ENCODE data around the gene TRAF1. TPM values are rescaled to one million over a fixed set of nuclear protein-coding genes. Genes with fewer than 3 reads are reported as not detected.

The TRAF1 gene
- total RNA-seq, 2 donors from 2014 or later: 3.6 to 8.2 TPM

- WGBS, 2 experiments (ENCODE audit: insufficient coverage in 1 of 2, insufficient read length in 1 of 2): 88 to 93% methylated on average over 2 to 5 of the region's 5 CpGs
- H3K27me3 ChIP-seq (ENCODE audit: control insufficient read depth, insufficient read depth, low read length, poor library complexity, severe bottlenecking): no peaks in the 10 kb centered on the region
- H3K4me3 ChIP-seq (ENCODE audit: low read length): no peak overlapping the region
- Mint-ChIP-seq H3K36me3 (ENCODE audit: low read depth) (no peaks in the 10 kb centered on the region), H3K27ac (no peak overlapping the region), H3K27me3 (ENCODE audit: insufficient read depth) (peaks cover 6% of the 10 kb centered on the region), H3K4me3 (no peak overlapping the region), H3K9me3 (no peaks in the 10 kb centered on the region), H3K4me1 (peaks cover 21% of the 10 kb centered on the region)
- no peak for TF ChIP-seq CTCF (conservative IDR thresholded peaks at IDR 0.05)
- no peak for DNase-seq
- H3K4me1 ChIP-seq (ENCODE audit: control insufficient read depth, insufficient read depth, low read length): peaks cover 4% of the 10 kb centered on the region
- no peaks in the 10 kb centered on the region for H3K9me3 ChIP-seq (ENCODE audit: control insufficient read depth, low read length)
- H3K27ac ChIP-seq (ENCODE audit: low read depth, low read length): no peak overlapping the region
- H3K36me3 ChIP-seq (ENCODE audit: control insufficient read depth, insufficient read depth, low read length): no peaks in the 10 kb centered on the region
- no peak overlapping the region for H3K9ac ChIP-seq (ENCODE audit: extremely low read depth, low read length, poor library complexity, severe bottlenecking)
These were observed 40.6 kb downstream of the TRAF1 start for GRCh38 chr9:120885958-120886357.

- Histone ChIP-seq H3K27me3 (ENCODE audit: control insufficient read depth, insufficient read depth, low read length, poor library complexity, severe bottlenecking) (no peaks in the 10 kb centered on the region), H3K36me3 (ENCODE audit: control insufficient read depth, insufficient read depth, low read length) (no peaks in the 10 kb centered on the region), H3K27ac (ENCODE audit: low read depth, low read length) (no peak overlapping the region), H3K9ac (ENCODE audit: extremely low read depth, low read length, poor library complexity, severe bottlenecking) (no peak overlapping the region), H3K9me3 (ENCODE audit: control insufficient read depth, low read length) (no peaks in the 10 kb centered on the region), H3K4me1 (ENCODE audit: control insufficient read depth, insufficient read depth, low read length) (no peaks in the 10 kb centered on the region), H3K4me3 (ENCODE audit: low read length) (no peak overlapping the region)
- WGBS, 2 experiments (ENCODE audit: insufficient coverage in 1 of 2, insufficient read length in 1 of 2): 65 to 70% methylated on average over 2 to 3 of the region's 3 CpGs
- Mint-ChIP-seq H3K27me3 (ENCODE audit: insufficient read depth) (peaks cover 10% of the 10 kb centered on the region), H3K27ac (no peak overlapping the region), H3K36me3 (ENCODE audit: low read depth) (no peaks in the 10 kb centered on the region), H3K9me3 (no peaks in the 10 kb centered on the region), H3K4me1 (peaks cover 16% of the 10 kb centered on the region), H3K4me3 (no peak overlapping the region)
- no peak for TF ChIP-seq CTCF (conservative IDR thresholded peaks at IDR 0.05)
- no peak for DNase-seq
These were observed 41.1 kb downstream of the TRAF1 start for GRCh38 chr9:120885457-120885856.

- H3K9me3 Mint-ChIP-seq: no peaks in the 10 kb centered on the region
- Histone ChIP-seq H3K36me3 (ENCODE audit: control insufficient read depth, insufficient read depth, low read length) (no peaks in the 10 kb centered on the region), H3K4me1 (ENCODE audit: control insufficient read depth, insufficient read depth, low read length) (no peaks in the 10 kb centered on the region), H3K9ac (ENCODE audit: extremely low read depth, low read length, poor library complexity, severe bottlenecking) (no peak overlapping the region), H3K27me3 (ENCODE audit: control insufficient read depth, insufficient read depth, low read length, poor library complexity, severe bottlenecking) (peaks cover 2% of the 10 kb centered on the region), H3K4me3 (ENCODE audit: low read length) (no peak overlapping the region), H3K9me3 (ENCODE audit: control insufficient read depth, low read length) (no peaks in the 10 kb centered on the region), H3K27ac (ENCODE audit: low read depth, low read length) (no peak overlapping the region)
- DNase-seq: no peak
- TF ChIP-seq CTCF (conservative IDR thresholded peaks at IDR 0.05): no peak
- 83 to 92% methylated on average over 1 to 3 of the region's 3 CpGs for WGBS, 2 experiments (ENCODE audit: insufficient coverage in 1 of 2, insufficient read length in 1 of 2)
- no peak overlapping the region for H3K4me3 Mint-ChIP-seq
- peaks cover 6% of the 10 kb centered on the region for H3K4me1 Mint-ChIP-seq
- no peak overlapping the region for H3K27ac Mint-ChIP-seq
- H3K36me3 Mint-ChIP-seq (ENCODE audit: low read depth): no peaks in the 10 kb centered on the region
- peaks cover 21% of the 10 kb centered on the region for H3K27me3 Mint-ChIP-seq (ENCODE audit: insufficient read depth)
These were observed 43.0 kb downstream of the TRAF1 start for GRCh38 chr9:120883608-120883996.

Measured in endodermal cell (in vitro differentiated cells).